CD4-positive, alpha-beta T cell (primary cell): ENCODE measurements around the gene GABPB2. TPM values are rescaled to one million over a fixed set of nuclear protein-coding genes. Genes with fewer than 3 reads are reported as not detected.

Experiments used
- ATAC-seq: fragments of 200-7000 bp; cut with Tn5 transposase; one replicate; pipeline ENCODE4 v1.10.0; 2022; ENCODE audit warnings: mild to moderate bottlenecking; ENCODE audit not compliant: poor library complexity
- CTCF ChIA-PET: fragments of 350-600 bp; sonication (Branson Sonifier 250); formaldehyde crosslinking; loops from one replicate; lab custom pipeline; 2021; ENCODE audit warnings: antibody characterized with exemption, inconsistent platforms; lab: Charles Lee
- POLR2A ChIA-PET: fragments of 350-600 bp; sonication (Branson Sonifier 250); formaldehyde crosslinking; loops from one replicate; lab custom pipeline; 2021; ENCODE audit warnings: antibody characterized with exemption, inconsistent platforms; lab: Charles Lee
- DNase-seq, 14 experiments: peaks; one replicate each; pipeline ENCODE4 v3.0.0-alpha.2; 2013 to 2020; ENCODE audit warnings: mixed read lengths in 2 of 14
- H3K27ac ChIP-seq, 2 donors: one replicate each; pipeline versions ENCODE4 v1.5.1 to v1.7.0; 2013; ENCODE audit warnings: low read length in 2 of 2, low read depth in 1 of 2, mild to moderate bottlenecking in 1 of 2
- H3K27me3 ChIP-seq, 2 experiments: 1 replicate in 1 of 2; 2 replicates in 1 of 2; pipeline versions ENCODE4 v1.6.1 to v1.7.0; 2013; ENCODE audit warnings: low read length in 2 of 2, control low read depth in 1 of 2, mild to moderate bottlenecking in 1 of 2, moderate library complexity in 1 of 2; ENCODE audit not compliant: insufficient read depth in 2 of 2, control insufficient read depth in 1 of 2
- H3K36me3 ChIP-seq: one replicate; pipeline ENCODE4 v1.6.1; 2013; ENCODE audit warnings: low read length, control low read depth; ENCODE audit not compliant: insufficient read depth
- H3K4me1 ChIP-seq: one replicate; pipeline ENCODE4 v1.6.1; 2013; ENCODE audit warnings: low read length, control low read depth; ENCODE audit not compliant: insufficient read depth
- H3K4me3 ChIP-seq: one replicate; pipeline ENCODE4 v1.5.1; 2013; ENCODE audit warnings: mild to moderate bottlenecking, low read length, moderate library complexity
- H3K9me3 ChIP-seq, 2 experiments: 1 replicate in 1 of 2; 2 replicates in 1 of 2; pipeline versions ENCODE4 v1.6.1 to v1.7.0; 2013; ENCODE audit warnings: low read length in 2 of 2, mild to moderate bottlenecking in 2 of 2, control low read depth in 1 of 2, moderate library complexity in 1 of 2; ENCODE audit not compliant: control insufficient read depth in 1 of 2, insufficient read depth in 1 of 2
- H3K27ac Mint-ChIP-seq: one replicate; pipeline ENCODE4 v1.8.0; 2020; ENCODE audit warnings: mixed read lengths
- H3K27me3 Mint-ChIP-seq: one replicate; pipeline ENCODE4 v1.8.0; 2021; ENCODE audit warnings: mixed read lengths
- H3K36me3 Mint-ChIP-seq: one replicate; pipeline ENCODE4 v1.8.0; 2021; ENCODE audit warnings: low read depth, mixed read lengths
- H3K4me1 Mint-ChIP-seq: one replicate; pipeline ENCODE4 v1.8.0; 2021; ENCODE audit warnings: low read depth, mixed read lengths
- H3K4me3 Mint-ChIP-seq: one replicate; pipeline ENCODE4 v1.8.0; 2020; ENCODE audit warnings: mild to moderate bottlenecking, mixed read lengths
- H3K9me3 Mint-ChIP-seq: one replicate; pipeline ENCODE4 v1.8.0; 2020; ENCODE audit warnings: mixed read lengths
- intact Hi-C, 2 experiments: fragments of 100-400 bp; cut with DNase I in 1 of 2; cut with micrococcal nuclease in 1 of 2; formaldehyde crosslinking; loops; one replicate each; pipeline versions ENCODE4 v1.15.1 to v1.9.0; 2023 to 2025; cut with DNase I, micrococcal nuclease
- total RNA-seq, 174 experiments: library from RNA in 2 of 174; stranded (reverse) in 2 of 174; gene quantifications; one replicate each; pipeline ENCODE4 v1.2.3 and lab custom pipeline; 2021 to 2026
- TF ChIP-seq, protein P1 (sequence below): fragments of 200-600 bp; IDR thresholded peaks from one replicate; pipeline ENCODE4 v1.8.0; 2022; ENCODE audit warnings: antibody characterized with exemption, mild to moderate bottlenecking

The GABPB2 gene
- total RNA-seq, 2 experiments from 2014 or later = 23.7 to 25.5 TPM

GRCh38 chr1:151058692-151059091 lies 11.9 kb upstream of the GABPB2 start:
- Histone ChIP-seq H3K27ac (peak overlapping the region; percentile 88 to 93), H3K36me3 (peaks cover 36% of the 10 kb centered on the region), H3K4me1 (peaks cover 48% of the 10 kb centered on the region), H3K27me3 (no peaks in the 10 kb centered on the region), H3K9me3 (no peaks in the 10 kb centered on the region), H3K4me3 (peak overlapping the region; percentile 64)
- peak in 3 of 14 experiments; percentile 14 to 44 (median 36) for DNase-seq
- no peaks in the 10 kb centered on the region for H3K27me3 Mint-ChIP-seq
- H3K9me3 Mint-ChIP-seq = no peaks in the 10 kb centered on the region
- intact Hi-C loops = loop anchor here (1.0 to 2.0 kb wide), 3 partner anchors 12 to 34 kb away; partner anchors contain the start of gene GABPB2 (in 2 of the 2)
- ATAC-seq = no peak
- TF ChIP-seq, protein P1, sequence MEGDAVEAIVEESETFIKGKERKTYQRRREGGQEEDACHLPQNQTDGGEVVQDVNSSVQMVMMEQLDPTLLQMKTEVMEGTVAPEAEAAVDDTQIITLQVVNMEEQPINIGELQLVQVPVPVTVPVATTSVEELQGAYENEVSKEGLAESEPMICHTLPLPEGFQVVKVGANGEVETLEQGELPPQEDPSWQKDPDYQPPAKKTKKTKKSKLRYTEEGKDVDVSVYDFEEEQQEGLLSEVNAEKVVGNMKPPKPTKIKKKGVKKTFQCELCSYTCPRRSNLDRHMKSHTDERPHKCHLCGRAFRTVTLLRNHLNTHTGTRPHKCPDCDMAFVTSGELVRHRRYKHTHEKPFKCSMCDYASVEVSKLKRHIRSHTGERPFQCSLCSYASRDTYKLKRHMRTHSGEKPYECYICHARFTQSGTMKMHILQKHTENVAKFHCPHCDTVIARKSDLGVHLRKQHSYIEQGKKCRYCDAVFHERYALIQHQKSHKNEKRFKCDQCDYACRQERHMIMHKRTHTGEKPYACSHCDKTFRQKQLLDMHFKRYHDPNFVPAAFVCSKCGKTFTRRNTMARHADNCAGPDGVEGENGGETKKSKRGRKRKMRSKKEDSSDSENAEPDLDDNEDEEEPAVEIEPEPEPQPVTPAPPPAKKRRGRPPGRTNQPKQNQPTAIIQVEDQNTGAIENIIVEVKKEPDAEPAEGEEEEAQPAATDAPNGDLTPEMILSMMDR = no peak
- H3K36me3 Mint-ChIP-seq = peaks cover 59% of the 10 kb centered on the region
- H3K4me3 Mint-ChIP-seq = peak overlapping the region; percentile 97
- POLR2A ChIA-PET = interaction anchor here (0.6 to 7.7 kb wide), 16 partner anchors 9 to 340 kb away, joined by 3 to 144 read pairs (median 4); partner anchors contain the start of genes C1orf56, CERS2, GABPB2 and MINDY1
- H3K27ac Mint-ChIP-seq = peak overlapping the region; percentile 90
- peaks cover 59% of the 10 kb centered on the region for H3K4me1 Mint-ChIP-seq
- CTCF ChIA-PET = interaction anchor here (0.6 to 5.8 kb wide), 10 partner anchors 8 to 46 kb away, joined by 3 to 69 read pairs (median 7); partner anchors contain the start of genes C1orf56 and GABPB2

GRCh38 chr1:151059109-151060006 lies 11.2 kb upstream of the GABPB2 start, which contains the start of gene CDC42SE1:
TSS of gene CDC42SE1 (minus strand) at chr1:151059622. CDS start at chr1:151055730, 3,892 bp downstream.
- peak within 1 kb of the TSS; percentile 90 for H3K27ac Mint-ChIP-seq
- no peaks in the 10 kb centered on the region for H3K9me3 ChIP-seq
- H3K4me3 Mint-ChIP-seq = peak within 1 kb of the TSS; percentile 97
- ChIA-PET CTCF (interaction anchor here (0.6 to 5.8 kb wide), 13 partner anchors 8 to 54 kb away, joined by 3 to 69 read pairs (median 4); partner anchors contain the start of genes C1orf56 and GABPB2), POLR2A (interaction anchor here (0.6 to 7.7 kb wide), 15 partner anchors 9 to 340 kb away, joined by 3 to 144 read pairs (median 4); partner anchors contain the start of genes C1orf56, CERS2, GABPB2 and MINDY1)
- H3K4me3 ChIP-seq = peak within 1 kb of the TSS; percentile 64
- H3K27me3 ChIP-seq = no peaks in the 10 kb centered on the region
- H3K9me3 Mint-ChIP-seq = no peaks in the 10 kb centered on the region
- DNase-seq (peak; percentile 71 to 94 (median 80)), ATAC-seq (peak; percentile 76)
- TF ChIP-seq, protein P1 = peak; percentile 81
- H3K27ac ChIP-seq = peak within 1 kb of the TSS; percentile 88 to 93
- H3K4me1 ChIP-seq = peaks cover 42% of the 10 kb centered on the region
- H3K36me3 Mint-ChIP-seq = peaks cover 53% of the 10 kb centered on the region
- H3K36me3 ChIP-seq = peaks cover 29% of the 10 kb centered on the region
- intact Hi-C loops = loop anchor here (1.0 to 2.0 kb wide), 3 partner anchors 11 to 35 kb away; partner anchors contain the start of gene GABPB2 (in 2 of the 2)
- H3K4me1 Mint-ChIP-seq = peaks cover 55% of the 10 kb centered on the region
- no peaks in the 10 kb centered on the region for H3K27me3 Mint-ChIP-seq

DNA sequence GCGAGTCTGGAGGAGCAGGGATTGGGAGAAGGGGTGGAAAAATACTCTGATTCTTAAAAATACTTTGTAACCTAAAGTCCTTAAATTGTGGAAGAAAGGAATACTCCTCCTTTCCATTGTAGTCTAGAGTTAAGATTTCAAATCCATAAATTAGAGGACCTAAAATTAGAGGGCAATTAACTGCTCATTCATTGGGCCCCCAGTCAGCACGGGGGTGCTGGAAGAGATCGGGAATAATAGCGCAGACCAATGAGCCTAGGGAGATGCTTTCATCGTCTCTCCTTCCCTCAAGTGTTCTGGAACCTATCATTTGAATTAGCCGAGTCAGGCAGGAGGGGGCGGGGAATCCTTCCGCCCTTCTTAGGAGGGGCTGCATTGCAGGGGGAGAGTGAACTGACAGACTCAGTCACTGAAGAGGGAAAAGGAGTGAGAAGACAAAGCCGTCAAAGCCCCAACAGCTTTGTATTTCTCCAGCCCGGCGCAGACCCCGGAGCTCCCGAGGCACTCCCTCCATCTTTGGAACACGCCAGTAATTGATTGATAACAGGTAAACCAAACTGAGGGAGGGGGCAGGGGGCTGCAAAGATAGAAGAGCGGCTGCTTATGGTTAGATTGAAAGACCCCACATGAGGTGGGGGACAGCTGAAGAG lies 10.4 kb upstream of the GABPB2 start, which contains the start of gene MLLT11:
Gene MLLT11, plus strand, starts transcription at position 391 of the 650 bp plus-strand sequence. CDS start 6,828 bp downstream, outside the sequence.
- H3K36me3 Mint-ChIP-seq = peaks cover 45% of the 10 kb centered on the region
- intact Hi-C loops = no loop called here
- Histone ChIP-seq H3K9me3 (no peaks in the 10 kb centered on the region), H3K27ac (peak within 1 kb of the TSS; percentile 88 to 93), H3K36me3 (peaks cover 22% of the 10 kb centered on the region), H3K4me3 (peak within 1 kb of the TSS; percentile 64), H3K4me1 (peaks cover 34% of the 10 kb centered on the region), H3K27me3 (no peaks in the 10 kb centered on the region)
- ATAC-seq (no peak), DNase-seq (peak in 5 of 14 experiments; percentile 9 to 43 (median 35))
- ChIA-PET CTCF (interaction anchor here (0.6 to 5.8 kb wide), 11 partner anchors 8 to 55 kb away, joined by 3 to 69 read pairs (median 7); partner anchors contain the start of genes C1orf56 and GABPB2), POLR2A (interaction anchor here (0.9 to 7.7 kb wide), 9 partner anchors 8 to 339 kb away, joined by 3 to 144 read pairs (median 12); partner anchors contain the start of genes C1orf56, CERS2, GABPB2 and MINDY1)
- no peaks in the 10 kb centered on the region for H3K27me3 Mint-ChIP-seq
- peak within 1 kb of the TSS; percentile 90 for H3K27ac Mint-ChIP-seq
- H3K4me3 Mint-ChIP-seq = peak within 1 kb of the TSS; percentile 97
- TF ChIP-seq, protein P1 = no peak
- no peaks in the 10 kb centered on the region for H3K9me3 Mint-ChIP-seq
- peaks cover 47% of the 10 kb centered on the region for H3K4me1 Mint-ChIP-seq
